PC-9 (cell line): ENCODE results near the gene MYOF.

Source experiments
- EZH2 ChIP-seq: fragments of 200-600 bp; sonication (generic); IDR thresholded peaks from 2 replicates; pipeline ENCODE4 v1.8.0; 2017; ENCODE audit warnings: antibody characterized with exemption, low read depth
- TF ChIP-seq, protein P1 (sequence below): fragments of 200-600 bp; sonication (generic); conservative IDR thresholded peaks from 2 replicates; pipeline ENCODE4 v1.6.1; 2017; ENCODE audit warnings: mixed run types, antibody characterized with exemption, mild to moderate bottlenecking, moderate library complexity

DNA sequence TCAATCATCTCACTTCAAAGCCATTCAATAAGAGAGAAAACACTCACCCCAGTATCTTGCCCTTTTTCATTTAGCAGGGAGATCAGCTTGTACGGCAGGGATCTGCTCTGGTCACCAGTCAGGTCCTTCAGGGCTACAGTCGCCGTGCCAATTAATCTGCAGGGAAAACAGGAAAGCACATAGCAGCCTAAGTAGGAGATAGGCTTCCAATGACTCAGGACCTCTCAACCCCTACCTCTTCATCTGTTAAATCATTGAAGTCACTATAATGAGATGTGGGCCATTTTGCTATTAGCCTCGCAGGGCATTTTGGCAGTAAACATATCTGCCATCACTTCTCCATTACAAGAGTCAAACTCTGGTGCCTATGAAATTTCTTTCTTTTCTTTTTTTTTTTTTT, 50.8 kb downstream of the MYOF start:
- TF ChIP-seq, protein P1, sequence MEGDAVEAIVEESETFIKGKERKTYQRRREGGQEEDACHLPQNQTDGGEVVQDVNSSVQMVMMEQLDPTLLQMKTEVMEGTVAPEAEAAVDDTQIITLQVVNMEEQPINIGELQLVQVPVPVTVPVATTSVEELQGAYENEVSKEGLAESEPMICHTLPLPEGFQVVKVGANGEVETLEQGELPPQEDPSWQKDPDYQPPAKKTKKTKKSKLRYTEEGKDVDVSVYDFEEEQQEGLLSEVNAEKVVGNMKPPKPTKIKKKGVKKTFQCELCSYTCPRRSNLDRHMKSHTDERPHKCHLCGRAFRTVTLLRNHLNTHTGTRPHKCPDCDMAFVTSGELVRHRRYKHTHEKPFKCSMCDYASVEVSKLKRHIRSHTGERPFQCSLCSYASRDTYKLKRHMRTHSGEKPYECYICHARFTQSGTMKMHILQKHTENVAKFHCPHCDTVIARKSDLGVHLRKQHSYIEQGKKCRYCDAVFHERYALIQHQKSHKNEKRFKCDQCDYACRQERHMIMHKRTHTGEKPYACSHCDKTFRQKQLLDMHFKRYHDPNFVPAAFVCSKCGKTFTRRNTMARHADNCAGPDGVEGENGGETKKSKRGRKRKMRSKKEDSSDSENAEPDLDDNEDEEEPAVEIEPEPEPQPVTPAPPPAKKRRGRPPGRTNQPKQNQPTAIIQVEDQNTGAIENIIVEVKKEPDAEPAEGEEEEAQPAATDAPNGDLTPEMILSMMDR, result no peak
- no peak for TF ChIP-seq EZH2
